Stimulated activated memory B cell treated with anti-CD40 and anti-IgM and Interleukin-4, amounts not matched to agents 10 μg/mL and 1 μg/mL and 100 μg/mL, for 72 hours (primary cell): ENCODE measurements around the gene CYP2A13.
"Not testable (repeated sequence)": the region's sequence is repeated elsewhere in the genome, so short reads cannot be mapped to it uniquely, and the experiment has no call there.

Source experiments
- ATAC-seq: fragments of 150-1000 bp; cut with Tn5 transposase; 2 replicates; pipeline ENCODE4 v1.10.0; 2021
- H3K27ac Mint-ChIP-seq: one replicate; pipeline ENCODE4 v1.8.0; 2022; ENCODE audit warnings: mild to moderate bottlenecking, mixed read lengths
- H3K27me3 Mint-ChIP-seq: one replicate; pipeline ENCODE4 v1.8.0; 2022; ENCODE audit warnings: mixed read lengths
- H3K36me3 Mint-ChIP-seq: one replicate; pipeline ENCODE4 v1.8.0; 2022; ENCODE audit warnings: mixed read lengths
- H3K4me1 Mint-ChIP-seq: one replicate; pipeline ENCODE4 v1.8.0; 2022; ENCODE audit warnings: mixed read lengths
- H3K4me3 Mint-ChIP-seq: one replicate; pipeline ENCODE4 v1.8.0; 2022; ENCODE audit warnings: mild to moderate bottlenecking, moderate library complexity, mixed read lengths
- H3K9me3 Mint-ChIP-seq: one replicate; pipeline ENCODE4 v1.8.0; 2022; ENCODE audit warnings: mixed read lengths

Gene CYP2A13

DNA sequence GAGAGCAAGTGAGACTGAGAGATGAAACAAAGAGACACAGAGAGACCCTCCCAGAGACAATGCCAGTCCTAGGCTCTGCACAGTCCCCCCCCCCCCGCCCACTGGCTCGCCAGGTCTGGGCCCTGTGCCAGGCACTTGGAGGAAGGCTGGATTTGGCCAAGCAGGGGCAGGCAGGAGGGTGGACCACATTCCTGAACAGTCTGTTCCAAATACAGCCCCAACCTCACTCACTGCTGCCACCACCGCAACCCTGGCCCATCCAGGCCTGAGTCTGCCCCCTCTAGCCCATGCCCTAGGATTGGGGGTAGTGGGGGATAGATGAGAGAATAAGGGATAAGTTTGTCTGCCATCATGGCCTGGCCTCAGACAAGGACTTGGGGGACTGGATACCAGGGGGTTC, 45.0 kb downstream of the CYP2A13 start:
- Mint-ChIP-seq H3K27me3 (peaks cover 77% of the 10 kb centered on the region), H3K27ac (no peak overlapping the region), H3K4me1 (peaks cover 7% of the 10 kb centered on the region), H3K36me3 (no peaks in the 10 kb centered on the region), H3K9me3 (no peaks in the 10 kb centered on the region), H3K4me3 (no peak overlapping the region)
- no peak for ATAC-seq

DNA sequence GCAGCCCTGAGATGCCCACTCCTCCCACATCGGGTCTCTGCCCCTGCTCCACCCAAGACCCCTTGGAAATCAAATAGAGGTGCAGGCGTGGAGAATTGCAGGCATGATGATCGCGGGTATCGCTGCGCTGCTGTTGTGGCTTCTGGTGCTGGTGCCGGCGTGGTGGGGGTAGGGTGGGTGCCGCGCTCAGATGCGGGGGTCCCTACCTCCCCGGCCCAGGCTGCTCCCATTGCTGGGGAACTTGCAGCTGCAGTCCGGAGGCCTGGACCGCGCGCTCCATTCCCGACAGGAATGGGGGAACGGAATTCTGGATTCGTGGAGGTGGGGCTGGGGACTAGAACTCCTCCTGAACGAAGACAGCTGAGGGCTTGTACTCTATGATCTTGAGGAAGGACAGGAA, 46.4 kb downstream of the CYP2A13 start:
- ATAC-seq: no peak
- Mint-ChIP-seq H3K9me3 (no peaks in the 10 kb centered on the region), H3K27me3 (peaks cover 75% of the 10 kb centered on the region), H3K27ac (no peak overlapping the region), H3K4me1 (peaks cover 6% of the 10 kb centered on the region), H3K4me3 (peak overlapping the region; percentile 54), H3K36me3 (no peaks in the 10 kb centered on the region)

GRCh38 chr19:41135390-41136384, 47.4 kb downstream of the CYP2A13 start:
- not testable (repeated sequence) for H3K27ac Mint-ChIP-seq

DNA sequence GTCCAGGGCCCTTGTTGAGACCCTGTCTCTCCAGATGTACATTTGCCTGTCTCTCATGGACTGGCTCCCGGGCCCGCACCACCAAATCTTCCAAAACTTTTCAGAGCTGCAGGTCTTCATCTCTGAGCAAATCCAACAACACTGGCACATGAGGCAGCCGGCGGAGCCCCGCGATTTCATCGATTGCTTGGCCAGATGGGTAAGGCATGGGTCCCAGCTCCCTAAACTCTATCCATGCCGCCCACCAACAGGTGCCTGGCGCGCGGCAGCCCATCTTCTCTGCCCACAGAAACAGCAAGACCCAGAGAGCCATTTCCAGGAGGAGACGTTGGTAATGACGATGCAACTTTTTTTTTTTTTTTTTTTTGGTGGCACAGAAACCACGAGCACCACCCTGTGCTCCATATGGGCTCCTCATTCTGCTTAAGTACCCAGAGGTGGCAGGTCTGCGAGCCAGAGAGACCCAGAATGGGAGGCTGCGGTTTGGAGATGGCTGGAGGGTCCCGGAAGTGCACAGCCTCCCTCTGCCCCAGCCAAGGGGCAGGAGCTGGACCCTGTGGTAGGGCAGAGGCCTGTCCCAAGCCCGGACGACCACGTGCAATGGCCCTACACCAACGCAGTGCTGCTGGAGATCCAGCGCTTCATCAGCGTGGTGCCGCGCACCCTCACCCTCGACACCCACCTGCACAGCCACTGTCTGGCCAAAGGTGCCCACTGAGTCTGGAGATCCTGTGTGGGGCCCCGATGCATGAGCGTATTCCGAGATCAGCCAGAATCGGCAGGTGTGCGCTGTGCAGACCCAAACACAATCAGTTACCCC, 48.6 kb downstream of the CYP2A13 start:
- Mint-ChIP-seq H3K27me3 (peaks cover 60% of the 10 kb centered on the region), H3K9me3 (no peaks in the 10 kb centered on the region), H3K27ac (no peak overlapping the region), H3K4me3 (no peak overlapping the region), H3K36me3 (no peaks in the 10 kb centered on the region), H3K4me1 (peaks cover 6% of the 10 kb centered on the region)
- no peak for ATAC-seq

More at GRCh38 chr19:41135390-41136384, 47.4 kb downstream of the CYP2A13 start:
- not testable (repeated sequence) for H3K4me1 Mint-ChIP-seq, H3K36me3 Mint-ChIP-seq, H3K9me3 Mint-ChIP-seq
- peak; percentile 89 for ATAC-seq
- H3K27me3 Mint-ChIP-seq: peaks cover 72% of the 10 kb centered on the region
- peak overlapping the region; percentile 73 for H3K4me3 Mint-ChIP-seq

- Mint-ChIP-seq H3K9me3 (no peaks in the 10 kb centered on the region), H3K4me3 (no peak overlapping the region), H3K27me3 (peaks cover 19% of the 10 kb centered on the region), H3K4me1 (no peaks in the 10 kb centered on the region), H3K27ac (no peak overlapping the region), H3K36me3 (no peaks in the 10 kb centered on the region)
- ATAC-seq: peak; percentile 70
These were observed 56.2 kb downstream of the CYP2A13 start for GRCh38 chr19:41144403-41144802.
